HCT116 (cell line): ENCODE results near the gene ARL15. TPM values are rescaled to one million over a fixed set of nuclear protein-coding genes. Genes with fewer than 3 reads are reported as not detected.

ENCODE experiments used
- ATAC-seq: fragments of 200-7000 bp; cut with Tn5 transposase; 2 replicates; pipeline ENCODE4 v1.9.1; 2020; ENCODE audit warnings: mild to moderate bottlenecking, moderate library complexity
- BruUV-seq: library from RNA; stranded (reverse); fragments of 400-500 nt; replicated peaks from 2 replicates; lab custom pipeline; 2021; lab: Mats Ljungman, UMichigan
- CTCF ChIA-PET: fragments of 300-600 bp; sonication (Branson Sonifier 250); formaldehyde crosslinking; loops from one replicate; lab custom pipeline; 2021; ENCODE audit warnings: antibody characterized with exemption; lab: Charles Lee
- POLR2A ChIA-PET: fragments of 300-600, 350-600 bp; sonication (Branson Sonifier 250); formaldehyde crosslinking; loops from one replicate; lab custom pipeline; 2021; ENCODE audit warnings: antibody characterized with exemption; lab: Charles Lee
- RAD21 ChIA-PET, 2 experiments: fragments of 300-600 bp; sonication (Branson Sonifier 250); formaldehyde crosslinking; loops; one replicate each; lab custom pipeline; 2023; ENCODE audit warnings: low total read pairs in 2 of 2; ENCODE audit not compliant: uncharacterized antibody in 2 of 2, unreplicated experiment in 2 of 2, low non-redundant PET in 1 of 2; lab: Charles Lee
- DNase-seq: peaks from one replicate; pipeline ENCODE4 v3.0.0-alpha.2; 2010; ENCODE audit warnings: low read depth, low spot score
- H2AFZ ChIP-seq: fragments of 200-600 bp; shearing (Covaris generic), sonication (generic); 2 replicates; pipeline ENCODE4 v1.6.1; 2017; ENCODE audit warnings: low read depth, mixed run types, mixed read lengths, antibody characterized with exemption, low read length; ENCODE audit not compliant: poor library complexity, severe bottlenecking
- H3K27ac ChIP-seq: 2 replicates; pipeline ENCODE4 v1.5.1; 2012; ENCODE audit warnings: low read depth, low read length
- H3K27me3 ChIP-seq: fragments of 200-600 bp; sonication (generic); 2 replicates; pipeline ENCODE4 v1.6.1; 2016; ENCODE audit warnings: mixed run types, low read length, mixed read lengths; ENCODE audit not compliant: insufficient read depth
- H3K36me3 ChIP-seq, 2 experiments: fragments of 200-500 bp in 1 of 2; fragments of 200-600 bp in 1 of 2; sonication (Bioruptor generic) in 1 of 2; sonication (generic) in 1 of 2; 2 replicates each; pipeline versions ENCODE4 v1.5.1 to v1.6.1; 2014 to 2016; ENCODE audit warnings: low read length in 2 of 2, inconsistent platforms in 1 of 2, mixed read lengths in 1 of 2, mixed run types in 1 of 2; ENCODE audit not compliant: insufficient read depth in 2 of 2, control insufficient read depth in 1 of 2
- H3K4me1 ChIP-seq, 2 experiments: fragments of 200-600 bp in 1 of 2; sonication (generic) in 1 of 2; 2 replicates each; pipeline versions ENCODE4 v1.5.1 to v1.6.1; 2012 to 2017; ENCODE audit warnings: low read length in 2 of 2, inconsistent platforms in 1 of 2, mild to moderate bottlenecking in 1 of 2, mixed read lengths in 1 of 2, mixed run types in 1 of 2, moderate library complexity in 1 of 2; ENCODE audit not compliant: insufficient read depth in 2 of 2, control insufficient read depth in 1 of 2
- H3K4me2 ChIP-seq: fragments of 200-600 bp; sonication (generic); 2 replicates; pipeline ENCODE4 v1.6.1; 2017; ENCODE audit warnings: mixed run types, low read length, mixed read lengths
- H3K4me3 ChIP-seq, 2 experiments: fragments of 200-600 bp in 1 of 2; sonication (generic) in 1 of 2; replicated peaks in 1 of 2; 2 replicates each; pipeline ENCODE4 v1.5.1; 2011 to 2016; ENCODE audit warnings: low read length in 2 of 2, control low read depth in 1 of 2, low read depth in 1 of 2, mild to moderate bottlenecking in 1 of 2, mixed read lengths in 1 of 2, mixed run types in 1 of 2
- H3K79me2 ChIP-seq: fragments of 200-600 bp; sonication (generic); 2 replicates; pipeline ENCODE4 v1.6.1; 2017; ENCODE audit warnings: mild to moderate bottlenecking, mixed run types, low read length, moderate library complexity, mixed read lengths; ENCODE audit not compliant: insufficient read depth
- H3K9ac ChIP-seq: fragments of 200-600 bp; sonication (generic); 2 replicates; pipeline ENCODE4 v1.6.1; 2016; ENCODE audit warnings: low read length, mixed read lengths
- H3K9me2 ChIP-seq: fragments of 200-600 bp; sonication (generic), shearing (Covaris generic); 2 replicates; pipeline ENCODE4 v1.6.1; 2017; ENCODE audit warnings: mixed run types, mild to moderate bottlenecking, moderate library complexity; ENCODE audit not compliant: insufficient read depth
- H3K9me3 ChIP-seq, 2 experiments: fragments of 200-500 bp in 1 of 2; fragments of 200-600 bp in 1 of 2; sonication (Bioruptor generic) in 1 of 2; sonication (generic) in 1 of 2; 2 replicates each; pipeline ENCODE4 v1.6.1; 2014 to 2017; ENCODE audit warnings: low read length in 2 of 2, mixed read lengths in 2 of 2, inconsistent platforms in 1 of 2, low read depth in 1 of 2, mild to moderate bottlenecking in 1 of 2, mixed run types in 1 of 2, moderate library complexity in 1 of 2; ENCODE audit not compliant: control insufficient read depth in 1 of 2, insufficient read depth in 1 of 2
- H4K20me1 ChIP-seq: fragments of 200-600 bp; sonication (generic), shearing (Covaris generic); 2 replicates; pipeline ENCODE4 v1.6.1; 2017; ENCODE audit warnings: mixed run types, mild to moderate bottlenecking, moderate library complexity; ENCODE audit not compliant: insufficient read depth
- EGR1 ChIP-seq: IDR thresholded peaks from 2 replicates; pipeline ENCODE4 v1.6.1; 2012; ENCODE audit warnings: low read depth
- EZH2phosphoT487 ChIP-seq: fragments of 200-600 bp; IDR thresholded peaks from 2 replicates; pipeline ENCODE4 v1.6.1; 2018; ENCODE audit warnings: antibody characterized with exemption, borderline replicate concordance
- JUND ChIP-seq: IDR thresholded peaks from 2 replicates; pipeline ENCODE4 v1.6.1; 2012
- RAD21 ChIP-seq: IDR thresholded peaks from 2 replicates; pipeline ENCODE4 v1.6.1; 2012; ENCODE audit warnings: low read depth, mild to moderate bottlenecking
- SIN3A ChIP-seq: IDR thresholded peaks from 2 replicates; pipeline ENCODE4 v1.6.1; 2012; ENCODE audit warnings: low read depth
- SRF ChIP-seq: IDR thresholded peaks from 2 replicates; pipeline ENCODE4 v1.6.1; 2012; ENCODE audit warnings: low read depth
- TCF7L2 ChIP-seq: IDR thresholded peaks from 2 replicates; pipeline ENCODE4 v1.7.0; 2011; ENCODE audit warnings: borderline replicate concordance, inconsistent platforms; ENCODE audit not compliant: insufficient read depth, insufficient read length; ENCODE audit errors: extremely low read depth
- ZFX ChIP-seq: fragments of 450-650 bp; IDR thresholded peaks from 2 replicates; pipeline ENCODE4 v1.6.1; 2017
- intact Hi-C: fragments of 100-400 bp; cut with micrococcal nuclease; formaldehyde crosslinking; loops from 2 replicates; pipeline ENCODE4 v1.10.0; 2022
- total RNA-seq: library from RNA; stranded (reverse); gene quantifications from one replicate; pipeline ENCODE4 v1.2.1, GENCODE V29; 2021; ENCODE audit not compliant: unreplicated experiment
- TF ChIP-seq, protein P1 (sequence below): IDR thresholded peaks from 2 replicates; pipeline ENCODE4 v1.6.1; 2012
- TF ChIP-seq, protein P2 (sequence below): IDR thresholded peaks from 2 replicates; pipeline ENCODE4 v1.6.1; 2012; ENCODE audit warnings: low read depth

ARL15 gene
- total RNA-seq, 1 experiment from 2014 or later, result 15.0 TPM

DNA sequence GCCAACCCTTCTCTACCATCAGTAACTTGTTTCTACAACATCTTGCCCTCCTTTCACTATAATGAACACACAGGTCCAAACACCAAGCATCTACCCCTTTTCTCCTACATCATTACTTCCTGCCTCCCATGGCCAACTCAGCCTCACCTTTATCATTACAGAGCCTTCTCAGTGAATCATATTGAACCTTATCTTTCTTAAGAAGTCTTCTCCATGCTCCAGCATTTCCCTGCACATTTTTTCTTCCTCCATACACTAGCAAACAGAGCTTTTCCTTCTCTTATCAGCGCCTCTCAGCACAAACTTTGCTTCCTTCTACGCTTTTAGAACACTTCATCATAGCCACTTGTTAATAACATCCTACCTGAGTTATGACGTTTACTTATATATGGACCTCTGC lies 148.2 kb downstream of the ARL15 start:
- DNase-seq (no peak), ATAC-seq (no peak)
- H3K4me1 ChIP-seq, result no peaks in the 10 kb centered on the region
- no peak overlapping the region for H2AFZ ChIP-seq
- no peak overlapping the region for H3K4me2 ChIP-seq
- no peaks in the 10 kb centered on the region for H3K79me2 ChIP-seq
- ChIA-PET RAD21 (no interaction called here), CTCF (no interaction called here), POLR2A (no interaction called here)
- intact Hi-C loops, result no loop called here
- H3K9me2 ChIP-seq, result no peaks in the 10 kb centered on the region
- H4K20me1 ChIP-seq, result no peaks in the 10 kb centered on the region
- H3K27me3 ChIP-seq, result no peaks in the 10 kb centered on the region
- no peak overlapping the region for H3K4me3 ChIP-seq
- TF ChIP-seq TCF7L2 (no peak), EZH2phosphoT487 (no peak), SRF (no peak), EGR1 (no peak), RAD21 (no peak), JUND (no peak), ZFX (no peak), SIN3A (no peak)
- TF ChIP-seq, protein P1, sequence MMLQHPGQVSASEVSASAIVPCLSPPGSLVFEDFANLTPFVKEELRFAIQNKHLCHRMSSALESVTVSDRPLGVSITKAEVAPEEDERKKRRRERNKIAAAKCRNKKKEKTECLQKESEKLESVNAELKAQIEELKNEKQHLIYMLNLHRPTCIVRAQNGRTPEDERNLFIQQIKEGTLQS, result no peak
- TF ChIP-seq, protein P2, sequence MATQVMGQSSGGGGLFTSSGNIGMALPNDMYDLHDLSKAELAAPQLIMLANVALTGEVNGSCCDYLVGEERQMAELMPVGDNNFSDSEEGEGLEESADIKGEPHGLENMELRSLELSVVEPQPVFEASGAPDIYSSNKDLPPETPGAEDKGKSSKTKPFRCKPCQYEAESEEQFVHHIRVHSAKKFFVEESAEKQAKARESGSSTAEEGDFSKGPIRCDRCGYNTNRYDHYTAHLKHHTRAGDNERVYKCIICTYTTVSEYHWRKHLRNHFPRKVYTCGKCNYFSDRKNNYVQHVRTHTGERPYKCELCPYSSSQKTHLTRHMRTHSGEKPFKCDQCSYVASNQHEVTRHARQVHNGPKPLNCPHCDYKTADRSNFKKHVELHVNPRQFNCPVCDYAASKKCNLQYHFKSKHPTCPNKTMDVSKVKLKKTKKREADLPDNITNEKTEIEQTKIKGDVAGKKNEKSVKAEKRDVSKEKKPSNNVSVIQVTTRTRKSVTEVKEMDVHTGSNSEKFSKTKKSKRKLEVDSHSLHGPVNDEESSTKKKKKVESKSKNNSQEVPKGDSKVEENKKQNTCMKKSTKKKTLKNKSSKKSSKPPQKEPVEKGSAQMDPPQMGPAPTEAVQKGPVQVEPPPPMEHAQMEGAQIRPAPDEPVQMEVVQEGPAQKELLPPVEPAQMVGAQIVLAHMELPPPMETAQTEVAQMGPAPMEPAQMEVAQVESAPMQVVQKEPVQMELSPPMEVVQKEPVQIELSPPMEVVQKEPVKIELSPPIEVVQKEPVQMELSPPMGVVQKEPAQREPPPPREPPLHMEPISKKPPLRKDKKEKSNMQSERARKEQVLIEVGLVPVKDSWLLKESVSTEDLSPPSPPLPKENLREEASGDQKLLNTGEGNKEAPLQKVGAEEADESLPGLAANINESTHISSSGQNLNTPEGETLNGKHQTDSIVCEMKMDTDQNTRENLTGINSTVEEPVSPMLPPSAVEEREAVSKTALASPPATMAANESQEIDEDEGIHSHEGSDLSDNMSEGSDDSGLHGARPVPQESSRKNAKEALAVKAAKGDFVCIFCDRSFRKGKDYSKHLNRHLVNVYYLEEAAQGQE, result no peak
- no peaks in the 10 kb centered on the region for H3K9me3 ChIP-seq
- BruUV-seq, result no TSS peak
- no peak overlapping the region for H3K9ac ChIP-seq
- no peaks in the 10 kb centered on the region for H3K36me3 ChIP-seq
- H3K27ac ChIP-seq, result no peak overlapping the region
